Activated T-helper 17 cell treated with anti-CD3 and anti-CD28 coated beads, Interleukin-2, amount 50 U/mL, for 72 hours (primary cell): ENCODE results near the gene CCDC187. TPM values are rescaled to one million over a fixed set of nuclear protein-coding genes. Genes with fewer than 3 reads are reported as not detected.

Experiments used
- ATAC-seq: fragments of 150-1000 bp; cut with Tn5 transposase; replicated peaks from 2 replicates; pipeline ENCODE4 v1.10.0; 2021; ENCODE audit warnings: mild to moderate bottlenecking, moderate library complexity
- H3K27ac Mint-ChIP-seq: one replicate; pipeline ENCODE4 v1.8.0; 2022; ENCODE audit warnings: mixed read lengths
- H3K27me3 Mint-ChIP-seq: one replicate; pipeline ENCODE4 v1.8.0; 2022; ENCODE audit warnings: mixed read lengths
- H3K36me3 Mint-ChIP-seq: one replicate; pipeline ENCODE4 v1.8.0; 2022; ENCODE audit warnings: low read depth, mild to moderate bottlenecking, mixed read lengths
- H3K4me1 Mint-ChIP-seq: one replicate; pipeline ENCODE4 v1.8.0; 2022; ENCODE audit warnings: mixed read lengths
- H3K4me3 Mint-ChIP-seq: one replicate; pipeline ENCODE4 v1.8.0; 2022; ENCODE audit warnings: mild to moderate bottlenecking, mixed read lengths
- H3K9me3 Mint-ChIP-seq: one replicate; pipeline ENCODE4 v1.8.0; 2022; ENCODE audit warnings: mixed read lengths
- total RNA-seq, 2 donors: library from RNA; stranded (reverse); gene quantifications; one replicate each; pipeline ENCODE4 v1.2.3, GENCODE V29; 2022

The CCDC187 gene
- total RNA-seq, 2 donors from 2014 or later: 0.02 TPM; not detected in 1

GRCh38 chr9:136334541-136334940 is 30.6 kb upstream of the CCDC187 start:
- Mint-ChIP-seq H3K9me3 (no peaks in the 10 kb centered on the region), H3K4me1 (no peaks in the 10 kb centered on the region)
- ATAC-seq: no peak

GRCh38 chr9:136333486-136333885 is 29.6 kb upstream of the CCDC187 start:
- H3K36me3 Mint-ChIP-seq: no peaks in the 10 kb centered on the region
- no peaks in the 10 kb centered on the region for H3K4me1 Mint-ChIP-seq
- H3K4me3 Mint-ChIP-seq: no peak overlapping the region
- no peaks in the 10 kb centered on the region for H3K27me3 Mint-ChIP-seq
- H3K27ac Mint-ChIP-seq: no peak overlapping the region
- no peak for ATAC-seq
- H3K9me3 Mint-ChIP-seq: no peaks in the 10 kb centered on the region

More at GRCh38 chr9:136334541-136334940, 30.6 kb upstream of the CCDC187 start:
- Mint-ChIP-seq H3K4me3 (no peak overlapping the region), H3K27me3 (no peaks in the 10 kb centered on the region), H3K27ac (no peak overlapping the region), H3K36me3 (no peaks in the 10 kb centered on the region)

DNA sequence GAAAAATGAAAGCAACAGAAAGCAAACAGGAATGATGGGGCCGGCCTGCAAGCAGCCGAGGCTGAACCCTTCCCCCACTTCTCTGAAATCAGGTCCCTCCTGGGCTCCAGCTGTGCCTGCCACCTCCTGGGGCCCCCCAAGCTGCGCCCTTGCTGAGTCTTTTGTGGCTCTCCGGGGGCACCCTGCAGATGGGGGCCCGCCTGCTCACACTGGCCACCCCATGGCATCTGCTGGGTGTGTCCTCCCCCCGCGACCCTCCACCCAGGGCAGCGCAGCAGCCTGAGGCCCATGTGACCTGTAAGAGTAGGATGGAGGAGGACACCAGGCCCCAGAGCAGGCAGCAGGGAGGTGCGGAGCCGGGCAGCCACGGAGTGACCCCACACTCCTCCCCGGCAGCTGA is 29.2 kb upstream of the CCDC187 start:
- ATAC-seq: no peak
- Mint-ChIP-seq H3K4me1 (no peaks in the 10 kb centered on the region), H3K4me3 (no peak overlapping the region), H3K27me3 (no peaks in the 10 kb centered on the region), H3K36me3 (no peaks in the 10 kb centered on the region), H3K27ac (no peak overlapping the region), H3K9me3 (no peaks in the 10 kb centered on the region)

- ATAC-seq: no peak
- H3K36me3 Mint-ChIP-seq: no peaks in the 10 kb centered on the region
- H3K4me3 Mint-ChIP-seq: no peak overlapping the region
- no peaks in the 10 kb centered on the region for H3K9me3 Mint-ChIP-seq
- H3K27ac Mint-ChIP-seq: no peak overlapping the region
- H3K4me1 Mint-ChIP-seq: no peaks in the 10 kb centered on the region
- H3K27me3 Mint-ChIP-seq: no peaks in the 10 kb centered on the region
These were observed 28.6 kb upstream of the CCDC187 start for GRCh38 chr9:136332482-136332983.

DNA sequence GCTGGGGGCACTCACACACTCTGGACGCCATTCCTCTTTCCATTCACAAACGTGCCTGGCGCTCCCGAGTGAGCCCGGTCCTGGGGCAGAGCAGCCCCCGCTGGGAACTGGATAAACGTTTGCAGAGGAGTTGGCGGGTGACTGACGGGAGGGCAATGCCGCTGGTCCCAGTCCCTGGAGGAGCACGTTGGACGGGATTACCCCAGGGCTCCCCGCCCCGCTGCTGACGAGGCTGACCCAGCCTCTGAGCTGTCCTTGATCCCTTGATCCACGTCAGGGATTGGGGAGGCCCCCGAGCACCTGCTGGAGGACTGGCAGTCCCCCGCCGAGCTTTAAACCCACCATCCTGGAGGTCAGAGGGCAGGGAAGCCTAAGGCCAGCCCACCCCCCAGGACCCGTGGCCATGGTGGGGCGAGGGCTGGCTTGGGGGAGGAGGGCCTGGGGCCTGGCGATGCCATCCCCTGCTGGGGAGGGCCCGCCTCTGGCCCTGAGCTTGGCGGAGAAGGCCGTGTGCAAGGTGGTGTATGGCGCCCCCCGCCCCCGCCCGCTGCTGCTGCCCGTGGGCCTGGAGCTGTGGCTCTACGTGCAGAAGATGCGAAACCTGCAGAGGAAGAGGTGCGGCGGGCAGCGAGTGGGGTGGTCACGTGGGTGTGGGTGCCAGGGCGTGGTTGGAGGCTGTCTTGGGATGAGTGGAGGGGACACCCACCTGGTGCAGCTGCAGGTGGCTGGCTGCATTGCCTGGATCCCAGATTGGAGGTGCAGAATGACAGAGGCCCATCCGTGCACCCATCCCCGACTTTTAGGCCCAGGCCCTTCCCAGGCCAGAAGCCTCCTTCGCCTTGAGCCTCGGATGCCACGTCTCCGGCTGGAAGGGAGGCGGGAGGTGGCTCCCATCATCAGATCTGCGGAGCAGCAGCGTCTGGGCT is 27.9 kb upstream of the CCDC187 start:
- ATAC-seq: no peak
- no peaks in the 10 kb centered on the region for H3K27me3 Mint-ChIP-seq
- no peaks in the 10 kb centered on the region for H3K4me1 Mint-ChIP-seq
- H3K9me3 Mint-ChIP-seq: no peaks in the 10 kb centered on the region
- H3K27ac Mint-ChIP-seq: no peak overlapping the region
- no peaks in the 10 kb centered on the region for H3K36me3 Mint-ChIP-seq
- no peak overlapping the region for H3K4me3 Mint-ChIP-seq

- H3K27ac Mint-ChIP-seq: no peak overlapping the region
- H3K36me3 Mint-ChIP-seq: no peaks in the 10 kb centered on the region
These were observed 27.1 kb upstream of the CCDC187 start for GRCh38 chr9:136331030-136331429.

GRCh38 chr9:136330406-136330990 is 26.6 kb upstream of the CCDC187 start:
- no peak for ATAC-seq
- Mint-ChIP-seq H3K4me1 (no peaks in the 10 kb centered on the region), H3K4me3 (no peak overlapping the region), H3K27me3 (no peaks in the 10 kb centered on the region), H3K27ac (no peak overlapping the region), H3K9me3 (no peaks in the 10 kb centered on the region), H3K36me3 (no peaks in the 10 kb centered on the region)

More at GRCh38 chr9:136331030-136331429, 27.1 kb upstream of the CCDC187 start:
- Mint-ChIP-seq H3K4me1 (no peaks in the 10 kb centered on the region), H3K9me3 (no peaks in the 10 kb centered on the region), H3K27me3 (no peaks in the 10 kb centered on the region), H3K4me3 (no peak overlapping the region)
- no peak for ATAC-seq

GRCh38 chr9:136329636-136330405 is 25.9 kb upstream of the CCDC187 start:
- H3K9me3 Mint-ChIP-seq: no peaks in the 10 kb centered on the region
- H3K4me3 Mint-ChIP-seq: no peak overlapping the region
- H3K27me3 Mint-ChIP-seq: no peaks in the 10 kb centered on the region
- H3K27ac Mint-ChIP-seq: no peak overlapping the region
- no peaks in the 10 kb centered on the region for H3K36me3 Mint-ChIP-seq
- ATAC-seq: no peak
- H3K4me1 Mint-ChIP-seq: no peaks in the 10 kb centered on the region

DNA sequence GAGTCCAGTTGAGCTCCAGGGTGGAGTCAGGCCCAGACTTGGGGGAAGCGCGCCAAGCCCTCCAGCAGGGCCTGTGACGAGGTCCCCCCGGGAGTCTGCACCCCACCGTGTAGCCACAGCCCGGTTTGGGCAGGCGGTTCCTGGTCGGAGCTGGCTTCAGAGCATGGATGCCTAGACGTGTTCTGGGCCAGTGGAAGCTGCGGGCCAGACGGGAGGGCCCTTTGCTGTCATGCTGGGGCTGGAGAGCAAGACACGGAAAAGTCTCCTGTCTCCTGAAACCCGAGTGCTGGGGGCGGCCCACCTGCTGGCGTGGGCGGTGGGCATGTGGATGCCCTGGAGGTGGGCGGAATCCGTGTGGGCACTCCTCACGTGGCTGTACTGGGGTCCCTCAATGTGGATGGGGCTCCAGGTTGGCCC is 25.3 kb upstream of the CCDC187 start:
- no peak for ATAC-seq
- no peaks in the 10 kb centered on the region for H3K4me1 Mint-ChIP-seq
- no peaks in the 10 kb centered on the region for H3K9me3 Mint-ChIP-seq
- H3K4me3 Mint-ChIP-seq: peak overlapping the region; percentile 55
- H3K27me3 Mint-ChIP-seq: no peaks in the 10 kb centered on the region
- H3K27ac Mint-ChIP-seq: no peak overlapping the region
- no peaks in the 10 kb centered on the region for H3K36me3 Mint-ChIP-seq

GRCh38 chr9:136328622-136329041 is 24.7 kb upstream of the CCDC187 start:
- H3K27ac Mint-ChIP-seq: peak overlapping the region; percentile 65
- H3K4me3 Mint-ChIP-seq: peak overlapping the region; percentile 55
- H3K27me3 Mint-ChIP-seq: no peaks in the 10 kb centered on the region
- no peaks in the 10 kb centered on the region for H3K9me3 Mint-ChIP-seq
- no peaks in the 10 kb centered on the region for H3K4me1 Mint-ChIP-seq
- H3K36me3 Mint-ChIP-seq: no peaks in the 10 kb centered on the region
- no peak for ATAC-seq

DNA sequence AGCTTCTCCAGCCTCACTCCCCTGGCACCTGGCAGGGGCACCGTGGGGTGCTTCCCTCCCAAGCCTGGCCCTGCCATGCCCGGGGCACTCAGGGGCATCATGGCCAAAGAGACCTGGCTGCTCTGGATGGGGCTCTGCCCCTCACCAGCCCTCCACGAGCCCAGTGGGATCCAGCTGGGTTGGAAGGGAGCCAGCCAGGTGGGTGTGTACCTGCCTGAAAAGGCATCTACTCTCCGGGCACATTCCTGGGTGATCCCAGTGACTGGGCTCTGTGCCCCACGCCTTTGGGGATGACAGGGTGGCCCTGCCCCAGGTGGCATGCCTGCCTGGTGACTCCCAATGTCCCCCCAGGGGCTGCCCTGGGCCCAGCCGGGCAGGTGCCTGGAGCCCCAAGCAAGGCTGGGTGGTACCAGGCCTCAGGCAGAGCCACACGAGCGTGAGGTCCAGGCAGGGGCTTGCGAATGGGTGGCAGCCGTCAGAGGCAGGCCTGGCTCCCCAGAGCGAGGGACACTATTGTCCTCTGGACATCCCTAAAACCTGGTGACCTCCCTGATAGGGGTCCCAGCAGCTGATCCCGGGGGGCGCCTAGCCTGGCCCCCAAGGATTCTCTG is 24.2 kb upstream of the CCDC187 start:
- Mint-ChIP-seq H3K27me3 (no peaks in the 10 kb centered on the region), H3K36me3 (no peaks in the 10 kb centered on the region), H3K9me3 (no peaks in the 10 kb centered on the region), H3K4me3 (peak overlapping the region; percentile 55), H3K27ac (no peak overlapping the region), H3K4me1 (no peaks in the 10 kb centered on the region)
- peak; percentile 19 for ATAC-seq

DNA sequence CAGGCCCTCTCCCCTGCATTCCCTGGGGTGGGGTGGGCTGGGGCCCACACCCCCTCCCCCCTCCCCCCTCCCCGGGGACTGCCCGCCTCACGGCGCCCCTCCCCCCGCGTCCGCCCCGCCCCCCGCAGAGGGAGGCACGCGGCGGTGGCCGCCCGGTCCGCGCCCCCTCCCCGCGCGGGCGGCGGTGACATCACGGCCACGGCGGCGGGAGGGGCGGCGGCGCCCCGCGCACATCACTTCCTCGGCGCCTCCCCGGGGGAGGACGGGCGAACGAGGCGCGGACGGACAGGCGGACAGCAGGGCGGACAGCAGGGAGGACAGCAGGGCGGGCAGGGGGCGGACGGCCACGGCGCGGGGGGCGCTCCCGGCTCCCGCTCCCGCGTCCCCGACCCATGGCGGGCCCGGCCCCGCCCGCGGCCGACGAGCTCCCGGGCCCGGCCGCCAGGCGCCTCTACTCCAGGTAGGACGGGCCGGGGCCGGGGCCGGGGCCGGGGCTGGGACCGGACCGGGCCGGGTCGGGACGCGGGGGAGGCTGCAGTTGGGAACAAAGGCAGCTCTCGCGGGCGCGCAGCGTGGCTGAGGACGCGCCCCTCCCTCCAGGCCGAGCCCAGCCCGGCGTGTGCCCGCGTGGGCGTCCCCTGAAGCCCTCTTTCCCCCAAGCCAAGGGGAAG is 23.5 kb upstream of the CCDC187 start, which contains the start of gene GPSM1:
Gene GPSM1 (plus strand): TSS at position 236 of the 671 bp plus-strand sequence. CDS start 157 bp downstream, at position 393.
- Mint-ChIP-seq H3K36me3 (no peaks in the 10 kb centered on the region), H3K9me3 (no peaks in the 10 kb centered on the region), H3K4me3 (peak within 1 kb of the TSS; percentile 55), H3K27ac (no peak within 1 kb of the TSS), H3K27me3 (no peaks in the 10 kb centered on the region), H3K4me1 (no peaks in the 10 kb centered on the region)
- ATAC-seq: peak; percentile 68

DNA sequence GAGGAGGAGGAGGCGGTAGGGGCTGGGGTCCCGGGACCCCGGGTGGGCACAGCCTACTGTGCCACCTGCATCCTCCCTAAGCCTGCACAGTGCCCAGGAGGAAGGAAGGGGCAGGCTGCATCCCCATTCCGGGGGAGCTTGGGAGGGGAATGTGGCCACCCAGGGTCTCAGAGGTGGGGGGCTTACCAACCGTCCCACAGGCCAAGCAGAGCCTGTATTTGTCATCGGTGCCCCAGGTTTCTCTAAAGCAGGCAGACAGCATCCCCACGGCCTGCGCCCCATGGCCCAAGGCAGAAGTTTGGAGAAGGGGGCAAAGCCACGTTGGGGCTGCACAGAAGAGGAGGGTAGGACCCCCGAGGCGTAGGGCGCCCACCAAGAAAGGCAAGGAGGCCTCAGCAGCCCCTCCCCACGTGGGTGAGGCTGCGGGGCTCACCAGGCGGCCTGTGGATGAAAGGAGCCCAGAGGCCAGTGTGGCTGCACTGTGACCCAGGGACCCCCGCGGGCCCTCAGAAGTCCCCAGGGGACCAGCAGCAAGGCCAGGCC is 22.9 kb upstream of the CCDC187 start:
- Mint-ChIP-seq H3K27me3 (no peaks in the 10 kb centered on the region), H3K9me3 (no peaks in the 10 kb centered on the region), H3K27ac (no peak overlapping the region), H3K4me1 (no peaks in the 10 kb centered on the region), H3K36me3 (no peaks in the 10 kb centered on the region), H3K4me3 (peak overlapping the region; percentile 54)
- no peak for ATAC-seq
